Hepatocyte (in vitro differentiated cells): Measurements from ENCODE around the gene ACTA2.

Experiments
- EZH2 ChIP-seq: fragments of 200-600 bp; sonication (generic); IDR thresholded peaks from 2 replicates; pipeline ENCODE4 v1.6.1; 2016; ENCODE audit warnings: antibody characterized with exemption, mild to moderate bottlenecking, borderline replicate concordance
- EZH2phosphoT487 ChIP-seq: fragments of 200-600 bp; sonication (generic); IDR thresholded peaks from one replicate; pipeline ENCODE4 v1.6.1; 2018; ENCODE audit warnings: antibody characterized with exemption, mild to moderate bottlenecking, low read depth, moderate library complexity; ENCODE audit not compliant: unreplicated experiment, severe bottlenecking
- TF ChIP-seq, protein P1 (sequence below): fragments of 200-600 bp; sonication (generic); IDR thresholded peaks from 2 replicates; pipeline ENCODE4 v1.5.1; 2016; ENCODE audit warnings: antibody characterized with exemption, mild to moderate bottlenecking; ENCODE audit not compliant: poor library complexity

DNA sequence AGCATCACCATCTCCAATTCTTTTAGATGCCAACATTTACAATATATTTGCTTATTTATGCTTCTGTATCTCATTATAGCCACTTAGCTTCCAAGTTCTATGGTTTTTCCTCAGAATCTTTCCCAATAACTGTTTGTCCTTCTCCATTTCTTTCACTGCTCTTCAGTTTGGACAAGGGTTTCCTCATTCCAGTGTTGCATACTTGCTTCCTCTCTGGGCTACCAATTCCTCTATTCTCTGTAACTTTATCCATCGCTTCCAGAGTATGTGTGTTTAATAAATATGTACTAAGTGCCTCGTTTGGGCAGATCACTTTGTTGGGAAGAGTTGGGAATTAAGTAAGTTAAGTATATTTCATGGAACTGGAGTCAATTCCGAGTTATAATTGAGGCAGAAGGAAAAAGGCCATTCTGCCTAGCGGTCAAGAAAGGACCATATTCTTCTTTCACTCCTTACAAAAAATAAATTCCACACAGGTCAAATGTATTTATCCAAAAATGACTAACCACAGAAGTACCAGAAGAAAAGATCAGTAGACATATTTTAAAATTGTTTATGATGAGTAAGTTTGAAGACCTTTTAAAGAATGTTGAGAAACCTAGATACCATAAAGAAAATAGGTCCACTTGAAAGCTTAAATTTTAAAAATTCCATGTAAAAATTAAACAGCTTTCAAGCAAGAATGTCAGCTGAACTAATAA, 61.7 kb downstream of the ACTA2 start:
- no peak for TF ChIP-seq EZH2
- TF ChIP-seq, protein P1, sequence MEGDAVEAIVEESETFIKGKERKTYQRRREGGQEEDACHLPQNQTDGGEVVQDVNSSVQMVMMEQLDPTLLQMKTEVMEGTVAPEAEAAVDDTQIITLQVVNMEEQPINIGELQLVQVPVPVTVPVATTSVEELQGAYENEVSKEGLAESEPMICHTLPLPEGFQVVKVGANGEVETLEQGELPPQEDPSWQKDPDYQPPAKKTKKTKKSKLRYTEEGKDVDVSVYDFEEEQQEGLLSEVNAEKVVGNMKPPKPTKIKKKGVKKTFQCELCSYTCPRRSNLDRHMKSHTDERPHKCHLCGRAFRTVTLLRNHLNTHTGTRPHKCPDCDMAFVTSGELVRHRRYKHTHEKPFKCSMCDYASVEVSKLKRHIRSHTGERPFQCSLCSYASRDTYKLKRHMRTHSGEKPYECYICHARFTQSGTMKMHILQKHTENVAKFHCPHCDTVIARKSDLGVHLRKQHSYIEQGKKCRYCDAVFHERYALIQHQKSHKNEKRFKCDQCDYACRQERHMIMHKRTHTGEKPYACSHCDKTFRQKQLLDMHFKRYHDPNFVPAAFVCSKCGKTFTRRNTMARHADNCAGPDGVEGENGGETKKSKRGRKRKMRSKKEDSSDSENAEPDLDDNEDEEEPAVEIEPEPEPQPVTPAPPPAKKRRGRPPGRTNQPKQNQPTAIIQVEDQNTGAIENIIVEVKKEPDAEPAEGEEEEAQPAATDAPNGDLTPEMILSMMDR, result no peak
- TF ChIP-seq EZH2phosphoT487, result no peak
